ENCODE measurements around the gene P2RX3. TPM values are rescaled to one million over a fixed set of nuclear protein-coding genes. Genes with fewer than 3 reads are reported as not detected.

The P2RX3 gene
- total and polyA plus RNA-seq, 2 donors (not counting 1 experiment from before 2014, with no cell fraction given), result not detected

DNA sequence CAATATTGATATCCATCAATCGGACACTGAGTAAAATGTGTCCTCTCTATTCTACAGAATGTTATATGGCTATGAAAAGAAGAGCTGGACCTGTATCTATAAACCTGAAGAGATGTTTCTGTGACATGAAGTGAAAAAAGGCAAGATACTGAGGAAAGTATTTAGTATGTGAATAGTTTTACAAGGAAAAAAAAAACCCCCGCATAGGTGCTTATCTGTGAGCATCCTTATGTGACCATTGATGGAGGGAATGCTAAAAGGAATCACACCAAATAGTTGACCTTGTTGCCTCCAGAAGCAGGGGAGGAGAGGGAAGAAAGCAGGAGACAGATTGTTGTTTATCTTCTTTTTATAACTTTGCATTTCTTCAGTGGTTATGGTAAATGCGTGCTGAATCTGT, 53.0 kb downstream of the P2RX3 start:
- Histone ChIP-seq H3K9ac (ENCODE audit: insufficient read depth, low read length) (no peak overlapping the region), H4K20me1 (ENCODE audit: control insufficient read depth, extremely low read depth, insufficient read depth, low read length) (no peaks in the 10 kb centered on the region), H3K9me3 (ENCODE audit: control insufficient read depth, insufficient read depth, low read depth, low read length) (no peaks in the 10 kb centered on the region), H3K36me3 (ENCODE audit: control insufficient read depth, insufficient read depth, low read length) (no peaks in the 10 kb centered on the region), H3K27me3 (ENCODE audit: control insufficient read depth, insufficient read depth, low read length) (peaks cover 20% of the 10 kb centered on the region), H3K79me2 (ENCODE audit: control insufficient read depth, insufficient read depth, low read length) (no peaks in the 10 kb centered on the region), H3K4me2 (ENCODE audit: extremely low read depth, insufficient read depth, low read length) (no peak overlapping the region), H3K4me1 (ENCODE audit: control insufficient read depth, extremely low read depth, insufficient read depth, low read length) (no peaks in the 10 kb centered on the region), H3K4me3 (replicated peaks in 1 of 4; ENCODE audit: control extremely low read depth in 1 of 4, insufficient read depth in 1 of 4, low read depth in 3 of 4, low read length in 4 of 4) (no peak overlapping the region), H3K27ac (ENCODE audit: insufficient read depth, low read length) (no peak overlapping the region), H2AFZ (ENCODE audit: low read length) (no peak overlapping the region)
- TF ChIP-seq, protein P1, sequence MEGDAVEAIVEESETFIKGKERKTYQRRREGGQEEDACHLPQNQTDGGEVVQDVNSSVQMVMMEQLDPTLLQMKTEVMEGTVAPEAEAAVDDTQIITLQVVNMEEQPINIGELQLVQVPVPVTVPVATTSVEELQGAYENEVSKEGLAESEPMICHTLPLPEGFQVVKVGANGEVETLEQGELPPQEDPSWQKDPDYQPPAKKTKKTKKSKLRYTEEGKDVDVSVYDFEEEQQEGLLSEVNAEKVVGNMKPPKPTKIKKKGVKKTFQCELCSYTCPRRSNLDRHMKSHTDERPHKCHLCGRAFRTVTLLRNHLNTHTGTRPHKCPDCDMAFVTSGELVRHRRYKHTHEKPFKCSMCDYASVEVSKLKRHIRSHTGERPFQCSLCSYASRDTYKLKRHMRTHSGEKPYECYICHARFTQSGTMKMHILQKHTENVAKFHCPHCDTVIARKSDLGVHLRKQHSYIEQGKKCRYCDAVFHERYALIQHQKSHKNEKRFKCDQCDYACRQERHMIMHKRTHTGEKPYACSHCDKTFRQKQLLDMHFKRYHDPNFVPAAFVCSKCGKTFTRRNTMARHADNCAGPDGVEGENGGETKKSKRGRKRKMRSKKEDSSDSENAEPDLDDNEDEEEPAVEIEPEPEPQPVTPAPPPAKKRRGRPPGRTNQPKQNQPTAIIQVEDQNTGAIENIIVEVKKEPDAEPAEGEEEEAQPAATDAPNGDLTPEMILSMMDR (conservative IDR thresholded peaks at IDR 0.05 in 1 of 2, IDR thresholded peaks at IDR 0.05 in 1 of 2; ENCODE audit: low read depth in 1 of 2, low read length in 2 of 2), result no peak
- no peak for TF ChIP-seq EZH2 (IDR thresholded peaks at IDR 0.05; ENCODE audit: low read length, missing control alignments)
- no peak for DNase-seq (ENCODE audit: low read depth in 2 of 2)

DNA sequence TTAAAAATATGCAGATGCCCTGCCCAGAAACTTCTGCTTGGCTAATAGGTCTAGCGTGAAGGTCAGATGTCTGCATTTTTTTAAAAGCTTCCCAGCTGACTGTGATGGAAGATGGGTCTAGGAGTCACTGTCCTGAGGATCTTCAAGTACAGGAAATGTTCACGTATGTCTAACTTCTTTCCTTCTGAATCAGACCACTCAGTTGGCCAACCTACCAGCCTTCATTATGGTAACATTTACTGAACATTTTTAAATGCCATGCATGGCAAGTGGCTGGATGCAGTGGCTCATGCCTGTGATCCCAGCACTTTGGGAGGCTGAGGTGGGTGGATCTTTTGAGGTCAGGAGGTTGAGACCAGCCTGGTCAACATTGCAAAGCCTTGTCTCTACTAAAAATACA, 53.4 kb downstream of the P2RX3 start:
- no peak overlapping the region for H3K9ac ChIP-seq (ENCODE audit: insufficient read depth, low read length)
- no peak overlapping the region for H2AFZ ChIP-seq (ENCODE audit: low read length)
- H3K27ac ChIP-seq (ENCODE audit: insufficient read depth, low read length), result no peak overlapping the region
- no peaks in the 10 kb centered on the region for H3K9me3 ChIP-seq (ENCODE audit: control insufficient read depth, insufficient read depth, low read depth, low read length)
- no peaks in the 10 kb centered on the region for H3K36me3 ChIP-seq (ENCODE audit: control insufficient read depth, insufficient read depth, low read length)
- peaks cover 20% of the 10 kb centered on the region for H3K27me3 ChIP-seq (ENCODE audit: control insufficient read depth, insufficient read depth, low read length)
- H4K20me1 ChIP-seq (ENCODE audit: control insufficient read depth, extremely low read depth, insufficient read depth, low read length), result no peaks in the 10 kb centered on the region
- no peak overlapping the region for H3K4me3 ChIP-seq (replicated peaks in 1 of 4; ENCODE audit: control extremely low read depth in 1 of 4, insufficient read depth in 1 of 4, low read depth in 3 of 4, low read length in 4 of 4)
- H3K4me2 ChIP-seq (ENCODE audit: extremely low read depth, insufficient read depth, low read length), result no peak overlapping the region
- H3K4me1 ChIP-seq (ENCODE audit: control insufficient read depth, extremely low read depth, insufficient read depth, low read length), result no peaks in the 10 kb centered on the region
- DNase-seq (ENCODE audit: low read depth in 2 of 2), result no peak
- no peaks in the 10 kb centered on the region for H3K79me2 ChIP-seq (ENCODE audit: control insufficient read depth, insufficient read depth, low read length)
- TF ChIP-seq, protein P1 (conservative IDR thresholded peaks at IDR 0.05 in 1 of 2, IDR thresholded peaks at IDR 0.05 in 1 of 2; ENCODE audit: low read depth in 1 of 2, low read length in 2 of 2), result no peak
- no peak for TF ChIP-seq EZH2 (IDR thresholded peaks at IDR 0.05; ENCODE audit: low read length, missing control alignments)

DNA sequence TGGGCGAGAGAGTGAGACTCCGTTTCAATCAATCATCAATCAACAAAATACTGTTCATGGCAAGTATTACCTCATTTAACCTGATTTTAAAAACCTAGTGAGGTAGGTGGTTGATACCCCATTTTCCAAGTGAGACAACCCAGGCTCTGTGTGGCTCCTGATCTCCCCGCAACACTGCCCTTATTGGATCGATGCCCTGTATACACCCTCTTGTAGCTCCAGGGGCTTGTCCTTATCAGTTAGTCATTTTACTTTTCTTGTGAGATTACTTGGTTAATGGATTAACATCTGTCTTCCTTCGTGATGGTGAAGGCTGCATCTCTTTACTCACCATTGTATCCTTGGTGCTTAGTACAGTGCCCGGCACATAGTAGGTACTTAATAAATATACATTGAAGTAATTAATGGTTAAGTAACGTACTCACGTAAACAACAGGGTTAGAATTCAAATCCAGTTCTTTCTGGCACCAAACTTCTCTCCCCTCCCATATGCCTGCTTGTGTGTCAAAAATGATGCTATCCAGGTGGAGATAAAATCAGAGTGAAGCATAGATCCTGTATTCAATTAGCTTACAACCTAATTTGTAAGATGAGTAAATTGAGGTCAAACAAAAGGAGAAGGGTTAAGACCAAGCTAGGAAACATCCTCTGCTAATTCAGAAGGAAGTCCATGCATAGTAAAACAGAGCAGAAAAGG, 54.1 kb downstream of the P2RX3 start:
- no peak overlapping the region for H3K4me2 ChIP-seq (ENCODE audit: extremely low read depth, insufficient read depth, low read length)
- no peak for TF ChIP-seq EZH2 (IDR thresholded peaks at IDR 0.05; ENCODE audit: low read length, missing control alignments)
- TF ChIP-seq, protein P1 (conservative IDR thresholded peaks at IDR 0.05 in 1 of 2, IDR thresholded peaks at IDR 0.05 in 1 of 2; ENCODE audit: low read depth in 1 of 2, low read length in 2 of 2), result no peak
- H3K9me3 ChIP-seq (ENCODE audit: control insufficient read depth, insufficient read depth, low read depth, low read length), result no peaks in the 10 kb centered on the region
- H3K4me1 ChIP-seq (ENCODE audit: control insufficient read depth, extremely low read depth, insufficient read depth, low read length), result no peaks in the 10 kb centered on the region
- H3K79me2 ChIP-seq (ENCODE audit: control insufficient read depth, insufficient read depth, low read length), result no peaks in the 10 kb centered on the region
- no peak overlapping the region for H3K9ac ChIP-seq (ENCODE audit: insufficient read depth, low read length)
- no peak for DNase-seq (ENCODE audit: low read depth in 2 of 2)
- H3K27me3 ChIP-seq (ENCODE audit: control insufficient read depth, insufficient read depth, low read length), result peaks cover 20% of the 10 kb centered on the region
- H3K4me3 ChIP-seq (replicated peaks in 1 of 4; ENCODE audit: control extremely low read depth in 1 of 4, insufficient read depth in 1 of 4, low read depth in 3 of 4, low read length in 4 of 4), result no peak overlapping the region
- H2AFZ ChIP-seq (ENCODE audit: low read length), result no peak overlapping the region
- H3K27ac ChIP-seq (ENCODE audit: insufficient read depth, low read length), result no peak overlapping the region
- H4K20me1 ChIP-seq (ENCODE audit: control insufficient read depth, extremely low read depth, insufficient read depth, low read length), result no peaks in the 10 kb centered on the region
- H3K36me3 ChIP-seq (ENCODE audit: control insufficient read depth, insufficient read depth, low read length), result no peaks in the 10 kb centered on the region

Measured in fibroblast of lung (primary cell).